NOMO-1 treated with DMSO at 0.1 percent for 48 hours (cell line): ENCODE results near the gene NT5DC1.
"Not testable (repeated sequence)": the region's sequence is repeated elsewhere in the genome, so short reads cannot be mapped to it uniquely, and the experiment has no call there.

ENCODE experiments used
- DNase-seq: peaks from one replicate; lab custom pipeline; 2025; ENCODE audit not compliant: unreplicated experiment; lab: John Stamatoyannopoulos, UW

NT5DC1 gene

GRCh38 chr6:116268589-116269293 is 168.1 kb downstream of the NT5DC1 start:
- DNase-seq: peak; percentile 78

GRCh38 chr6:116271149-116271708 is 170.6 kb downstream of the NT5DC1 start:
- DNase-seq: no peak

- DNase-seq: no peak
These were observed 176.5 kb downstream of the NT5DC1 start for GRCh38 chr6:116277124-116277523.

DNA sequence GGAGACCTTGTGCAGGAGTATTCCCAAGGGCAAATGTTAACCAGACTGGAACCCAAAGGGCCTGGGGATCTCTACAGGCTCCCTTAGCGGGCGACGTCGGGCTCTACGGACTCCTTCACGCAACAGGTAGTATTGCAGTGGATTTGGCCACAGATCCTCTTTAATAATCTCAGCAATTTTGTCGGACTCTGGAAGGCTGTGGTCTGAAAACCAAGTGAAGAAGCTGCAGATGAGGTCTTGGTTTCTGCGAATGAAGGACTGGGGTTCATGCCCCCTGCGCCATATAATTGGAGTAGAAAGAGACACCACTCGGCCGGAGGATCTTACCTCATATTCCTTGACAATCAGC is 177.8 kb downstream of the NT5DC1 start:
- no peak for DNase-seq

- DNase-seq: no peak
These were observed 178.2 kb downstream of the NT5DC1 start for GRCh38 chr6:116278854-116279231.

DNA sequence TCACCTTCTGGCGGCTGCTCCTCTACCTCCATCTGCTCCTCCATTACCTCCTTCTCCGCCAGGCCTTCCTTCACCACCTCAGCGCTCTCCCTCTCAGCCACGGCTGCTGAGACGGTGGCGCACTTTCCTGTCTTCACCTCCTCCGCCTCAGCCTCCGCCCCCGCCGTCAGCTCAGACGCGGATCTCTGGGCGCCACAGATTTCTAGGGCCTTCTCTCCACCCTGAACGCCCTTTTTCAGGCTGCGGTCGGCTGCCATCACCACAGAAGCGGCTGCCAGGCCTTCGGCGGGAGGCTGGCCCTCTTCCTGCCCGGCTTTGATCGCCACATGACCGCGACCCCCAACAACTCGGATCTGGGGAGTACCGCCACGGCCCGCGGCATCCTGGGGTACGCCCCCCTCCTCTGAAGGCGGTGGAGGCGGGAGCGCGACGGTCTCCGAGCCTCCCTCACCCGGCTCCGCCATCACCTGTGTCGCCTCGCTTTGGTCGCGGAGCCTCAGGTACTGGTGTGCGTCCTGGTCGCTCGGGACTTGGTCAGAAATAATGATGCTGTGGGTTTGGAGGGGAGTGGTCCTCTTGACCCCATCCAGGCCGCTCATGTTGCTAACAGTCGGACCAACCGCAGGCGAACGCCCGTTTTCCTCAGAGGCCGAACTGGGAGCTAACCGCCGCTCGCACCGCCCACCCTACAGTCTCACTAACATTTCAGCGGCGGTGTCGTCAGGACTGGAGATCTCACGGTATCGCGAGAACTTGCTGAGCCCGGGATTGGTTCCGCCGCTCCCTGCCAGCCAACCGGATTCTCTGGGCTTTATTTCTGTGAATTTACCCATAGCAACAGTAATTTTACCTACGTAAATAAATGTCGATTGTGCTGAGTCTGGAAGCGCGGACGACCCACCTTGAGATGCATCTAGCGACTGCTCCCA is 178.8 kb downstream of the NT5DC1 start, which contains the start of gene TSPYL1:
TSPYL1 (minus strand) TSS at position 699 of the 929 bp plus-strand sequence; CDS start at position 599, 100 bp downstream.
- peak; percentile 95 for DNase-seq

DNA sequence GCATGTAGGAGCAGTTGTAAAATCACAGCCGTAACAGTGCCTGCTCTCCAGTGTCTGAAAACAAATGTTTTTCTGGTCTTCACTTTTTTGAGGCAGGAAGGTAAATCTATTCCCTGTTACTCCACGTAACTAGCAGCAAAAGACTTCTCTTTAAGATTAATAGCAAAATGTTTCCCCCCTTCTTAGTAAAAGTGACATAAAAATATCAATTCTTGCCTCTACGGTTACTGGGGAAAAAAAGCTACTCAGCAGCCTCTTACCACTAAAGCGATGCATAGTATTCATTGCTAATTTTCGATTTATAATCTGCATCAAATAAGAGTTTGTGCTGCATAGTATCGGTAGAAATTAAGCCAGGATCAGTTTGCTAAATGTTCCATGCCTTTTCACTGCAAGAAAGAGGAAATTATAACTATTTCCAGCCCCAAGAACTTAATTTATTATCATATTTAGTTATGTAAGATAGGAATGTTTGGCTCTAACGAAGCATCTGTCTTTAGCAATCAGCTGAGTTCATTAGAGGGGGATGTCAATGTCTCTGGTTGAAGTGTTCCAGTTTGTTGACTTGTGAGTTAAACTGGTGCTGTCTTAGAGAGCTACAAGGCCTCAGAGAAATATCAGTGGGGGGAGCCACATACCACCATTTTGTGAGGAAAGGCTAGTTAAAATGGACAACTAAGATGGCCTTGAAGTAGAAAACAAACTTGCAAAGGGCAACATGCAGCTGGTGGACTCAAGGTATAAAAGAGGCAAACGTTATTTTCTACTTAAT is 179.7 kb downstream of the NT5DC1 start:
- DNase-seq: peak; percentile 18

- no peak for DNase-seq
These were observed 180.3 kb downstream of the NT5DC1 start for GRCh38 chr6:116280933-116281316.

DNA sequence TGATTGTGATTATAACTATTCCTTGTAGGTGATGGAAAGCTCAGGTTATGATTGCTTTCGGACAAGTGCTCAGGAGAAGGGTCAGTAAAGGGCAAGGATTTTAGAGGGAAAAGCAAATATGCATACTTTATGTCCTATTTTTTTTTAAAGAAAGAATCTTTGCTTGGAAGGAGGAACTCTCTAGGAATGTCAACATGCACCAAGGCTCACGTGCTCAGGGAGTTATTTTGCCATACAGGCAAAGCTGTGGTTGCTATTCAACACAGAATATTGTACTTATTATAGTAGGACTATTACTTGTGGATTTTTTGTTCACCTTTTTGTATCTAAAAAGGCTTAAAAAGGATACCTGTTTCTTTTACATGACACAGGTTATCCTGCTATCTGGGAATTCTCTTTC is 182.0 kb downstream of the NT5DC1 start:
- no peak for DNase-seq

GRCh38 chr6:116283191-116283590 is 182.5 kb downstream of the NT5DC1 start:
- DNase-seq: no peak

DNA sequence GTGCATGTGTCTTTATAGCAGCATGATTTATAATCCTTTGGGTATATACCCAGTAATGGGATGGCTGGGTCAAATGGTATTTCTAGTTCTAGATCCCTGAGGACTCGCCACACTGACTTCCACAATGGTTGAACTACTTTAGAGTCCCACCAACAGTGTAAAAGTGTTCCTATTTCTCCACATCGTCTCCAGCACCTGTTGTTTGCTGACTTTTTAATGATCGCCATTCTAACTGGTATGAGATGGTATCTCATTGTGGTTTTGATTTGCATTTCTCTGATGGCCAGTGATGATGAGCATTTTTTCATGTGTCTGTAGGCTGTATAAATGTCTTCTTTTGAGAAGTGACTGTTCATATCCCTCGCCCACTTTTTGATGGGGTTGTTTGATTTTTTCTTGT is 184.3 kb downstream of the NT5DC1 start:
- not testable (repeated sequence) for DNase-seq

DNA sequence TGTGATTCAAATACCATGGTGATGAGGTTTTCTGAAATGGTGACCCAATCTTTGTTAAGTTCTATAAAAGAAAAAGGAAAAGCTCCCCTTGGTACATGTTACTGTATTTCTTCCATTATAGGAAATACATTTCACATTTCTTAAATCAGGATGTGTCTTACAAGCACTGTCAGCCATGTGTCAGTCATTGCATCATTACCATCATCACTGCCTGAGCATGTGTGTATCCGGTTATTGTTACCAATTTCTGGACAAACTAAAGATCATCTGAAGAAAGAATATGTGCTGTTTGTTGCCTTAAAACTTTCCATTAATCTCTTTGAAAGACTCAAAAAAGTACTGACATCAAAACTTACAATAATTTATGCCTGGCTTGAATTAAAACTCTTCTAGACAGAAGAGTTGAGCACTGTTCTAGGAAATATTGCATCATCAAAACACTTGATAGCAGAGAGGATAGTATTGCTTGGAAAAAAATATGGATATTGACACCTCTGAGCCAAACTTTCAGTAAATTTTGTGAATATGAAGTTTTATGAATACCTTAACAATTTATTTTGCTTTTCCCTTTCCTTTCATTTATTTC is 186.2 kb downstream of the NT5DC1 start:
- DNase-seq: no peak

GRCh38 chr6:116287689-116288282 is 187.1 kb downstream of the NT5DC1 start:
- DNase-seq: peak; percentile 50

GRCh38 chr6:116289876-116290275 is 189.2 kb downstream of the NT5DC1 start:
- DNase-seq: no peak

- no peak for DNase-seq
These were observed 190.1 kb downstream of the NT5DC1 start for GRCh38 chr6:116290799-116291198.

DNA sequence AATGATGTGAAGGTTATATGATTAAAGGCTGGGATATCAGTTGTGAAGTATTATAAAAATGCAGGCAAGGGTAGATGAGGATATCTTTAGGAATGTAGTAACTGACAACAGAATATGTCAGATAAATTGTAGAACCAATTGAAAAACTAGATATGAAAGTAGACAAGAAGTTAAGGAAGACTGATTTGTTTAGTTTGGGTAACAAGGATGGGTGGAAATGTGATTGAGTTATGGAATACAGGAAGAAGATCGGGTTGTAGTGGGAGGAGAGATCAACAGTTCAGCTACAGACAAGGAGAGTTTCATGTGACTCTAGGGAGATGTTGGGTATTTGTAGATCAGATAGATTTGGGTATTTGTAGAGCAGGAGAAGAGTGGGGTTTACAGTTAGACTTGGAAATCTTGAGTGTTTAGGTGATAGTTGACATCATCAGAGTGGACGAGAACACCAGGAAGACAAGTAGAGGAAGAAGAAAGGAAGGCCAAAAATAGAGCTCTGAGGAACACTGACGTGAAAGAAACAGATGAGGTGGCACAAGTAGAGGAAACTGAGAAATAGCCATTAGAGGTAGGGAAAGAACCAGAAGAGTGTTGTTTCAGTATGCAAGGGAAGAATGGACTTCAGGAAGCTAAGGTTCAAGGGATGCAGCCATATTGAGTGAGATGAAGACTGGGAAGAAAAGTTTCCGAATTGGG is 191.2 kb downstream of the NT5DC1 start:
- no peak for DNase-seq

DNA sequence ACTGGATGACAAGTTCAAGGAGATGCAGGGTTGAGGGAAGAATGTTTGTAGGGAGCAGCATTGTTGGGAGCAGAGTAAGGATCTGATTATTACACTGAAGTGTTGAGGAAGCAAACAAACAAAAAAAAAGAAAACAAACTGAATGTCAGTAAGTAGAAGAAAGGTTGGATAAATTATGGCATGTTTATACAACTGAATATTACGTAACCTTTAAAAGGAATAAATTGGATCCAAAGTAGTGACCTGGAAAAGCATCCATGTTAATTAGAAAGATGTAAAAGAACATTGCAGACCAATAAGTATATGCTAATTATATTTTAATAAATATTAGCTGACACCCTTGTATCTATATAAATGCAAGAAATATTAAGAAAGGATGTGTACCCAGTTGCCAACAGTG is 191.9 kb downstream of the NT5DC1 start:
- DNase-seq: no peak

DNA sequence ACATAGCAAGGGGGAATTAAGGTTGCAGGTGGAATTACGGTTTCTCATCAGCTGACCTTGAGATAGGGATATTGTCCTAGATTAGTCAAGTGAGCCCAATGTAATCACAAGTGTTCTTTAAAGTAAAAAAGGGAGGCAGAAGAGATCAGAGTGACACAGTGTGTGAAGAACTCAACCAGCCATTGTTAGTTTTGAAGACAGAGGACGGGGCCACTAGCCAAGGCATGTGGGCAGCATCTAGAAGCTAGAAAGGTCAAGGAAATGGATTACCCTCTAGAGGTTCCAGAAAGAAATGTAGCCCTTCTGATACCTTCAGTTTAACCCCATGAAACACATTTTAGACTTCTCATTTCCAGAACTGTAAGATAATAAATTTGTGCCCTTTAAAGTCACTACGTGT is 197.6 kb downstream of the NT5DC1 start:
- DNase-seq: no peak

GRCh38 chr6:116298973-116299372 is 198.3 kb downstream of the NT5DC1 start:
- DNase-seq: peak; percentile 31
